GM18951 (cell line): ENCODE measurements around the gene NKD2.

Experiments
- POLR2A ChIP-seq: IDR thresholded peaks from 4 replicates; pipeline ENCODE4 v1.6.1; 2011; ENCODE audit warnings: mild to moderate bottlenecking; ENCODE audit not compliant: insufficient read length, insufficient read depth; ENCODE audit errors: extremely low read depth
- in situ Hi-C: fragments of 300-500 bp; cut with MboI; formaldehyde crosslinking; loops from one replicate; pipeline ENCODE4 v1.12.0; 2022; ENCODE audit warnings: low sequenced_read_pairs, mixed read lengths, inconsistent platforms; ENCODE audit not compliant: unreplicated experiment

The NKD2 gene

DNA sequence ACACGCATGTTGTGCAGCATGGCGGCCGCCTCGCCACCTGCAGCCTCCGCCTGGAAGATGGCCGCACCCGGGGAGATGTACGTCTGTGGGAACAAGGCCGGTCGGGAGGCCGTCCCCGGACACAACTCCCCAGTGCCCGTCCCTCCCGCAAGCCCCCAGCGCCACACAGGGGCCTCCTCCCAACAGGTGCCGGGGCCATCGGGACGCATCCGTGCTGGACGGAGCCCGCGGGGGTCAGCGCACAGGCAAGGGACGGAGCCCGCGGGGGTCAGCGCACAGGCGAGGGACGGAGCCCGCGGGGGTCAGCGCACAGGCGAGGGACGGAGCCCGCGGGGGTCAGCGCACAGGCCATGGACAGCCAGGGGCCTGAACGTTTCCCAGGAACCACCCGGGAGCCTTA, 76.8 kb downstream of the NKD2 start:
- TF ChIP-seq POLR2A, result no peak
- in situ Hi-C loops, result no loop called here

DNA sequence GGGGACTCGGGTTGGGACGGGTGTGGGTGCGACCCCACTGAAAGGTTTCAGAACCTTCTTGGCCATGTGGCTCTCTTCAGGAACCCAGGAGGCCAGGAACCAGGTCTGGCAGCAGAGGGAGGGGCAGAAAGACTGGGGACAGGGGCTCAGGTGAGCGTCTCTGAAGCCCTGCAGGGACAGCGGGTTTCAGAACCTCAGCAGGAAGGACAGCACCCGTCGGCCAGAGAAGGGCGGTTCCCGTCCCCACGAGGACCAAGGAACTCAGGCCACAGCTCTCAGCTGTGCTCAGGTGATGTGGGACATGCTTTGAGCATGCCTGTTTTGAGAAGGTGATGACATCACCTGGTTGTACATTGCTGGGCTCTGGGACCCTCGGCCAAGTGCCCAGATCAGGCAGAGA, 77.5 kb downstream of the NKD2 start:
- in situ Hi-C loops, result no loop called here
- no peak for TF ChIP-seq POLR2A

DNA sequence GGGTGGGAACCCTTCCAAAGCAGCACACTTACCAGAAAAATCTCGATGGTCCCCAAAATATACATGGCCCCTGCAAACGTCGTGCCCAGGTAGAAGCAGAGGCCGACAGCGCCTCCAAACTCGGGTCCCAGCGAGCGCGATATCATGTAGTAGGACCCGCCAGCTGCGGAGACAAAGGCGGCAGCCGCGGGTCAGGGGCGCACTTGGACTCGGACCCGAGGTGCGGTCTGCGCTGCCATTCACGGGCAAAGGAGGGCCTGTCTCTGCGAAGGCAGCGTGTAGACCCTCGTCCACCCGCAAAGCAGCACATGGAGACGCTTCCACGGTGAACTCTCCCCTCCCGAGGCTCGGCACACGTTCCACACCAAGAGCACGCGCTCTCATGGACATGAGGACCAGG, 78.3 kb downstream of the NKD2 start:
- in situ Hi-C loops, result no loop called here
- TF ChIP-seq POLR2A, result no peak

DNA sequence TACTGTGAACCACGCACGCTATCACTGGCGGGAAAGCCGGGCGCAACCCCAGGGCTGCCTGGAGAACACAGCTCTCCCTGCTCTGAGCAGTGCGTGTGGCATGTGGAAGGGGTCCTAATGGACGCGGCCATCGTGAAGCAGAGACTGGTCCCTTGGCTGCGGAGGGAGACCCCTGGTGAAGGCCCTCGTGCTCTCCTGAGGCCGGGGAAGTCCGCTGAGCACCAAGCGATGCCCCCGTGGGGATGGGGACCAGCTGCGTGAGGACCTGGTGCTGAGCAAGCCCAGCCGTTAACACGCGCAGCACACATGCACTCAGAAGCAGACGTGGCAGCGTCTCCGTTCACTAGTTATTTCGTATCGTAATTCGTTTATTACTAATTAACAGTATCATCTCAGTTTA, 78.8 kb downstream of the NKD2 start:
- in situ Hi-C loops, result no loop called here
- no peak for TF ChIP-seq POLR2A

DNA sequence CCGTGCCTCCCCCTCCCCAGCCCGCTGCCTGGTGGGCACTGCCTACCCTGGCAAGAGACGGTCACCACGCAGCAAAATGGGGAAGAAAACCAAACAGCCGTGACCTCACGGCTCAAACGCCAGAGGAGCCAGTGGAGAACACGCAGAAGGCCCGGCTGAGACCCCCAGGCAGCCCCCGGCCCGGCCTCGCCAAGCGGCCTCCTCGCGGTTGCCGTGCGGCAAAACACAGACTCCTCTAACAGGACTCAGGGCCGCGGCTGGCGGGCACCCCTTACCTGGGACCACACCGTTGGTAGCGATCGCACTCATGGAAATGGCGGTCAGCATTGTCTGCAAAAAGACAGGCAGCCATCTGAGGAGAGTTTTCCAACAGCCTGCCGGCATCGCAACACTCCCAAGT, 79.4 kb downstream of the NKD2 start:
- in situ Hi-C loops, result no loop called here
- no peak for TF ChIP-seq POLR2A
